CD8-positive, alpha-beta memory T cell (primary cell): ENCODE results near the gene LDLRAD4. TPM values are rescaled to one million over a fixed set of nuclear protein-coding genes. Genes with fewer than 3 reads are reported as not detected.
"Not testable (repeated sequence)": the region's sequence is repeated elsewhere in the genome, so short reads cannot be mapped to it uniquely, and the experiment has no call there.

Source experiments
- CTCF ChIA-PET: fragments of 350-600 bp; sonication (Branson Sonifier 250); formaldehyde crosslinking; loops from one replicate; lab custom pipeline; 2021; ENCODE audit warnings: antibody characterized with exemption; lab: Charles Lee
- POLR2A ChIA-PET: fragments of 350-600 bp; sonication (Branson Sonifier 250); formaldehyde crosslinking; loops from one replicate; lab custom pipeline; 2021; ENCODE audit warnings: antibody characterized with exemption; lab: Charles Lee
- DNase-seq, 5 donors: peaks; one replicate each; pipeline versions ENCODE4 v3.0.0 to v3.0.0-alpha.2; 2020 to 2022; ENCODE audit warnings: mixed read lengths in 1 of 5
- H3K27ac ChIP-seq: one replicate; pipeline ENCODE4 v1.7.0; 2013; ENCODE audit warnings: low read depth, mild to moderate bottlenecking, low read length, moderate library complexity
- H3K27me3 ChIP-seq: 2 replicates; pipeline ENCODE4 v1.7.0; 2013; ENCODE audit warnings: low read length, mild to moderate bottlenecking; ENCODE audit not compliant: insufficient read depth, poor library complexity, severe bottlenecking
- H3K36me3 ChIP-seq: 2 replicates; pipeline ENCODE4 v1.7.0; 2013; ENCODE audit warnings: mild to moderate bottlenecking, low read length, moderate library complexity; ENCODE audit not compliant: insufficient read depth
- H3K4me1 ChIP-seq: 2 replicates; pipeline ENCODE4 v1.7.0; 2013; ENCODE audit warnings: mild to moderate bottlenecking, low read length, moderate library complexity; ENCODE audit not compliant: insufficient read depth
- H3K4me3 ChIP-seq: 2 replicates; pipeline ENCODE4 v1.7.0; 2013; ENCODE audit warnings: mild to moderate bottlenecking, low read length
- H3K9me3 ChIP-seq: 2 replicates; pipeline ENCODE4 v1.7.0; 2013; ENCODE audit warnings: mild to moderate bottlenecking, low read length
- H3K27ac Mint-ChIP-seq, 8 donors: one replicate each; pipeline ENCODE4 v1.8.0; 2020 to 2021; ENCODE audit warnings: mixed read lengths in 8 of 8, mild to moderate bottlenecking in 6 of 8, inconsistent platforms in 3 of 8, moderate library complexity in 3 of 8
- H3K27me3 Mint-ChIP-seq, 2 donors: one replicate each; pipeline ENCODE4 v1.8.0; 2020 to 2021; ENCODE audit warnings: mixed read lengths in 2 of 2, mild to moderate bottlenecking in 1 of 2, moderate library complexity in 1 of 2
- H3K36me3 Mint-ChIP-seq, 3 donors: one replicate each; pipeline ENCODE4 v1.8.0; 2020 to 2021; ENCODE audit warnings: mixed read lengths in 3 of 3, inconsistent platforms in 1 of 3, mild to moderate bottlenecking in 1 of 3
- H3K4me1 Mint-ChIP-seq, 3 donors: one replicate each; pipeline ENCODE4 v1.8.0; 2020 to 2021; ENCODE audit warnings: mixed read lengths in 3 of 3, inconsistent platforms in 1 of 3, mild to moderate bottlenecking in 1 of 3
- H3K4me3 Mint-ChIP-seq, 7 donors: one replicate each; pipeline ENCODE4 v1.8.0; 2020 to 2021; ENCODE audit warnings: mixed read lengths in 7 of 7, mild to moderate bottlenecking in 6 of 7, moderate library complexity in 4 of 7, inconsistent platforms in 2 of 7
- H3K9me3 Mint-ChIP-seq, 5 donors: one replicate each; pipeline ENCODE4 v1.8.0; 2020 to 2022; ENCODE audit warnings: mixed read lengths in 5 of 5, mild to moderate bottlenecking in 3 of 5, moderate library complexity in 2 of 5, inconsistent platforms in 1 of 5
- polyA plus RNA-seq: library from polyadenylated mRNA; unstranded; fragments of 300-500 nt; fragmentation: Illumina TruSeq; gene quantifications from one replicate; pipeline ENCODE4 v1.2.3, GENCODE V29; 2021
- total RNA-seq, 2 experiments: library from RNA; stranded (reverse); gene quantifications; one replicate each; pipeline ENCODE4 v1.2.3, GENCODE V29; 2021

Gene LDLRAD4
- total and polyA plus RNA-seq, 3 experiments from 2014 or later, result 8.1 to 30.4 (median 27.3) TPM

DNA sequence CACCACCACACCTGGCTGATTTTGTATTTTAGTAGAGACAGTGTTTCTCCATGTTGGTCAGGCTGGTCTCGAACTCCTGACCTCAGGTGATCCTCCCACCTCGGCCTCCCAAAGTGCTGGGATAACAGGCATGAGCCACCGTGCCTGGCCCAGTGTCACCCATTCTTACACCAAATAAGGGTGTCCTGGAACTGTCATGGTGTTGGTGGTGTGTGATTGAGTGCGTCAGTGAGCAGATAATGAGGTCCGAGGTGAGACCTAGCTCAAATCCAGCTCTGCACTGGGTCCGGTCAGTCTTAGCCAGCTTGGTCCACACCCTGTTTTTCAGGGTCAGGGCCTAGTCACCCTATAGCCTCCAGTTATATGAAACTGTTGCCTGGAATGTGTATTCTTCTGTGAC, 270.7 kb downstream of the LDLRAD4 start:
- H3K9me3 ChIP-seq, POLR2A ChIA-PET, H3K27ac ChIP-seq, H3K27me3 Mint-ChIP-seq, H3K4me1 ChIP-seq, CTCF ChIA-PET, DNase-seq, H3K9me3 Mint-ChIP-seq, H3K27me3 ChIP-seq, H3K4me3 Mint-ChIP-seq, H3K4me3 ChIP-seq, H3K36me3 ChIP-seq: not testable (repeated sequence)
- Mint-ChIP-seq H3K27ac (peak overlapping the region in 2 of 8 donors; percentile 33 to 61), H3K36me3 (peaks cover 4 to 45% (median 7%) of the 10 kb centered on the region in 3 donors), H3K4me1 (peaks cover 12 to 26% (median 22%) of the 10 kb centered on the region in 3 donors)

DNA sequence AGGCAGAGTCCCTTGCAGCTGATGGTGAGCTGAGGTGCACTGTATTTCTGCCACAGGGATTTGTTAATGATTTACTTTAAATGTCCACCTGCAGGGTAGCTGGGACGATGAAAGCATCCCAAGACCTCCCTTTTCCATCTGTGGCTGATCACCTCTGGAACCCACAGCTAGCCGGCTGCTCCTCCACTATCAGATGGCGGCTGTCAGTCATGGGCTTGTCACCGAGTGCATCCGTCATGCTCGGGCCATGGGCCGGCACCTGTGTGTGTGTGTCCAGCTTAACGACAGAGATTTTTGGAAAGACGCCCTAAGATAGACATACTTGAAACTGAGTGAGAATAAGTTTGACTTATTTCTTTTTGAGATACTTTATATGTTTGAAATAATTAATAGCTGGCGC, 272.6 kb downstream of the LDLRAD4 start:
- Histone ChIP-seq H3K4me1 (no peaks in the 10 kb centered on the region), H3K27me3 (no peaks in the 10 kb centered on the region), H3K36me3 (no peaks in the 10 kb centered on the region), H3K9me3 (no peaks in the 10 kb centered on the region), H3K27ac (no peak overlapping the region), H3K4me3 (no peak overlapping the region)
- H3K36me3 Mint-ChIP-seq, result peaks cover 6 to 33% (median 8%) of the 10 kb centered on the region in 3 donors
- DNase-seq, result no peak
- CTCF ChIA-PET, result no interaction called here
- no peak overlapping the region for H3K4me3 Mint-ChIP-seq
- no peaks in the 10 kb centered on the region for H3K27me3 Mint-ChIP-seq
- POLR2A ChIA-PET, result no interaction called here
- H3K9me3 Mint-ChIP-seq, result no peaks in the 10 kb centered on the region
- H3K4me1 Mint-ChIP-seq, result peaks cover 10 to 29% (median 20%) of the 10 kb centered on the region in 3 donors
- H3K27ac Mint-ChIP-seq, result peak overlapping the region in 1 of 8 donors; percentile 54

DNA sequence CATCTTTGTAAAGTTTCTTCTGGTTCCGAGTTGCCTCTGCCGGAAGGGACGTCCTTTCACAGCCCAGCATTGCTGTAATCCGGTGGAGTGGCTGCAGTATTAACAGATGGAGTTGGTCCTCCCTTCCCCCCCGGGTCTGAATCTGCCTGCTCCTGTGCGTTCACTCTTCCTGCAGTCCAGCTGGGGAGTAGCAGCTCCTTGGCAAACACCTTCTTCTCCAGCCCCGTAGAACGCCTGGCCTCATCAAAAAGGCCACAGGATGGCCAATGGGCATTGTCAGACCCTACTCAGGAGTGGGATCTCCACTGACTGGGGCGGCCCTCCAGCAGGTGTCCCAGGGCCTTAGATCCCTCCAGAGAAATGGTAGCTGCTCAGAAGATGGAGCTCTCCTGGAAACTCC, 273.8 kb downstream of the LDLRAD4 start:
- no peak for DNase-seq
- Histone ChIP-seq H3K4me3 (no peak overlapping the region), H3K27ac (no peak overlapping the region), H3K27me3 (no peaks in the 10 kb centered on the region), H3K9me3 (no peaks in the 10 kb centered on the region), H3K36me3 (no peaks in the 10 kb centered on the region), H3K4me1 (no peaks in the 10 kb centered on the region)
- Mint-ChIP-seq H3K27me3 (no peaks in the 10 kb centered on the region), H3K9me3 (no peaks in the 10 kb centered on the region), H3K4me3 (no peak overlapping the region), H3K4me1 (peaks cover 6 to 26% (median 13%) of the 10 kb centered on the region in 3 donors), H3K27ac (no peak overlapping the region), H3K36me3 (peaks cover 4 to 30% (median 10%) of the 10 kb centered on the region in 3 donors)
- ChIA-PET CTCF (no interaction called here), POLR2A (no interaction called here)

DNA sequence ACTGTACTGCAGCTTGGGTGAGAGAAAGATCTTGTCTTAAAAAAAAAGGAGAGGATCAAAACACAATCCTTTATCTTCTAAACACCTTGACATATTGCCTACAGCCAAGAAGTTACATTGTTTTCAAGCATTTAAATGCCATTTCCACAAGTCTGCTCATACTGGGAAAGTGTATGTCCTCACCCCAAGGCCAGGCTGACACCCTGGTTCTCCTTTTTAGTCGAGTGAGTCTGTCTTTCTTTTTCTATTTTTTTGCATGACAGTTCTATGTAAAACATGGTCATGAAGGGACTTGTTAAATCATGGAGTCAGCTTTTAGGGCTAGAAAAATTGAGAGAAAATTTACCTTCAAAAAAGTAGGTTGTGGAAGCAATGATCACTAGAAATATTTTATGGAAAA, 274.5 kb downstream of the LDLRAD4 start:
- H3K4me1 ChIP-seq, result no peaks in the 10 kb centered on the region
- ChIA-PET POLR2A (no interaction called here), CTCF (interaction anchor here (1.7 kb wide), 1 partner anchor 9 kb away, joined by 4 read pairs; no protein-coding TSS in a partner anchor)
- H3K4me3 Mint-ChIP-seq, result no peak overlapping the region
- no peaks in the 10 kb centered on the region for H3K9me3 ChIP-seq
- peaks cover 2 to 19% (median 8%) of the 10 kb centered on the region in 3 donors for H3K4me1 Mint-ChIP-seq
- H3K27me3 ChIP-seq, result no peaks in the 10 kb centered on the region
- no peak overlapping the region for H3K4me3 ChIP-seq
- H3K27ac Mint-ChIP-seq, result no peak overlapping the region
- no peak overlapping the region for H3K27ac ChIP-seq
- no peak for DNase-seq
- no peaks in the 10 kb centered on the region for H3K36me3 ChIP-seq
- no peaks in the 10 kb centered on the region for H3K27me3 Mint-ChIP-seq
- H3K9me3 Mint-ChIP-seq, result no peaks in the 10 kb centered on the region
- peaks cover 4 to 28% (median 10%) of the 10 kb centered on the region in 3 donors for H3K36me3 Mint-ChIP-seq

DNA sequence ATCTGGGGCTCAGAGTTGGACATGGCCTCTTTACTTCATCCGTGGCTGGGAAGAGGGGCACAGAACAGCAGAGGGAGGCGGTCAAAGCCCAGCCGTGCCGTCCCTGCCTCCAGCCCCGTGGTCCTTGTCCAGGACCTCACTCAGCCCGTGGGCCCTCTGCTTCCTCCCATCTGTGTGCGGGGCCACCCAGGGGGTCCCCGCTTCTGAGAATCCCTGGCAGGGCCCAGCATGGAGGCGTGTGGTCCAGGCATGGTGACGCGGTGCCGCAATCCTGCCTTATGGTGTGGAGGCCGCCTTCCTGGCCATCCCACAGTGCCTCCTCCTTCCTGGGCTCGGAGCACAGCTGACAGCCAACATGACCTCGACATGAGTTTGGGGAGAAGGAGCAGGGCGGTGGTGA, 275.2 kb downstream of the LDLRAD4 start:
- no peak overlapping the region for H3K4me3 ChIP-seq
- H3K27me3 ChIP-seq, result no peaks in the 10 kb centered on the region
- H3K27ac ChIP-seq, result no peak overlapping the region
- Mint-ChIP-seq H3K27me3 (no peaks in the 10 kb centered on the region), H3K9me3 (peaks cover 0 to under 1% (median 0%) of the 10 kb centered on the region in 5 donors), H3K27ac (no peak overlapping the region), H3K4me1 (peaks cover 2 to 15% (median 8%) of the 10 kb centered on the region in 3 donors), H3K4me3 (no peak overlapping the region), H3K36me3 (peaks cover 4 to 27% (median 8%) of the 10 kb centered on the region in 3 donors)
- ChIA-PET POLR2A (no interaction called here), CTCF (interaction anchor here (1.7 kb wide), 1 partner anchor 10 kb away, joined by 4 read pairs; no protein-coding TSS in a partner anchor)
- no peaks in the 10 kb centered on the region for H3K9me3 ChIP-seq
- H3K36me3 ChIP-seq, result no peaks in the 10 kb centered on the region
- no peaks in the 10 kb centered on the region for H3K4me1 ChIP-seq
- no peak for DNase-seq

DNA sequence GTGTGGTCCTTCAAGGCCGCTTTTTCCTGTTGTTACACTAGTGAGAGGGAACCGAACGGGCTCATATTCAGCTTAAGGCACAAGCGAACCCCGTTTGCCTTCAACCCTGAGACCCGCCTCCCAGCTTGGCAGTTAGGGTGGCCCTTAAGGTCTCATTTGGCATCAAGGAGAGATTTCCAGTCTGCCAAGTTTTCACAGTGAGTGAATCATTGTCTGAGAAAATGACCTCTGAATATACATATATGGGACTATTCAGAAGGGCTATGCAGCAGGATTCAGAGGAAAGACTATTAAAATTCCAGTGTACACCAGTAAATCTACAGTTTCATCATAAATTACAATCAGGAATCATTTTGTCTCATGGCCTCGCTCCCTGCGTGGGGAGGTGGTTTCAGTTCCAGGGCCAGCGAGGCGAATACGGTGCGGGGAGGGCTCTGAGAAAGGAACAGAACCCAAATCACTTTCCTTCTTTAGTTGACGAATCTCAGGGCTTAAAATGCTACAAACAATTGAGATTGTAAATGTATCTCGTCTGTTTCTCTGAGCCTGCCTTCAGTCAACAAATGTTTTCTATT, 276.4 kb downstream of the LDLRAD4 start:
- Histone ChIP-seq H3K9me3 (no peaks in the 10 kb centered on the region), H3K27me3 (no peaks in the 10 kb centered on the region), H3K36me3 (no peaks in the 10 kb centered on the region), H3K4me1 (no peaks in the 10 kb centered on the region), H3K27ac (no peak overlapping the region), H3K4me3 (no peak overlapping the region)
- Mint-ChIP-seq H3K27ac (peak overlapping the region in 1 of 8 donors; percentile 17), H3K36me3 (peaks cover 14 to 29% (median 19%) of the 10 kb centered on the region in 3 donors), H3K27me3 (no peaks in the 10 kb centered on the region), H3K4me3 (no peak overlapping the region), H3K4me1 (peaks cover 3 to 13% (median 8%) of the 10 kb centered on the region in 3 donors), H3K9me3 (peaks cover 0 to 9% (median 2%) of the 10 kb centered on the region in 5 donors)
- no peak for DNase-seq
- ChIA-PET CTCF (interaction anchor here (1.7 kb wide), 1 partner anchor 11 kb away, joined by 4 read pairs; no protein-coding TSS in a partner anchor), POLR2A (no interaction called here)

DNA sequence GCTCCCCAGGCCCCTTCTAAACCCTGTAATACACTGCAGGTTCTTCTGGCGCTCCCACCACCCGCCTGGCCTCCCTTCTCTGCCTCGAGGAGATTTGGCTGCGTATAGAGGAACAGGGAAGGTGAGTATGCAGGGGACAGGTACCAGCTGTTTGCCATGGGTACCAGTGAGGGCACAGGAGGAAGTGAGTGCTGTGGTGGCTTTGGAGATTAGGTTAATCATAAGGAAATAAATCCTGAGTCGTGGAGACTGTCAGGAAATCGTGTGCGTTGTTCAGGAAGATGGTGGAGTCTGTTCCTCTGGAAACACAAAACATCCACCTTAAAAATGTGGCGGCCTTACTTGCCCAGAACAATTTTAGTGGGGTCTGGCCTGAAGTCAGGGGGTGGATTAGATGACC, 277.4 kb downstream of the LDLRAD4 start:
- Histone ChIP-seq H3K36me3 (no peaks in the 10 kb centered on the region), H3K9me3 (no peaks in the 10 kb centered on the region), H3K27me3 (no peaks in the 10 kb centered on the region), H3K4me1 (no peaks in the 10 kb centered on the region), H3K4me3 (no peak overlapping the region), H3K27ac (no peak overlapping the region)
- peaks cover 14 to 27% (median 20%) of the 10 kb centered on the region in 3 donors for H3K36me3 Mint-ChIP-seq
- H3K9me3 Mint-ChIP-seq, result peaks cover 0 to 9% (median 2%) of the 10 kb centered on the region in 5 donors
- no peaks in the 10 kb centered on the region for H3K27me3 Mint-ChIP-seq
- no peak for DNase-seq
- ChIA-PET CTCF (no interaction called here), POLR2A (no interaction called here)
- peak overlapping the region in 3 of 8 donors; percentile 16 to 74 (median 38) for H3K27ac Mint-ChIP-seq
- no peak overlapping the region for H3K4me3 Mint-ChIP-seq
- H3K4me1 Mint-ChIP-seq, result peaks cover 3 to 13% (median 8%) of the 10 kb centered on the region in 3 donors

DNA sequence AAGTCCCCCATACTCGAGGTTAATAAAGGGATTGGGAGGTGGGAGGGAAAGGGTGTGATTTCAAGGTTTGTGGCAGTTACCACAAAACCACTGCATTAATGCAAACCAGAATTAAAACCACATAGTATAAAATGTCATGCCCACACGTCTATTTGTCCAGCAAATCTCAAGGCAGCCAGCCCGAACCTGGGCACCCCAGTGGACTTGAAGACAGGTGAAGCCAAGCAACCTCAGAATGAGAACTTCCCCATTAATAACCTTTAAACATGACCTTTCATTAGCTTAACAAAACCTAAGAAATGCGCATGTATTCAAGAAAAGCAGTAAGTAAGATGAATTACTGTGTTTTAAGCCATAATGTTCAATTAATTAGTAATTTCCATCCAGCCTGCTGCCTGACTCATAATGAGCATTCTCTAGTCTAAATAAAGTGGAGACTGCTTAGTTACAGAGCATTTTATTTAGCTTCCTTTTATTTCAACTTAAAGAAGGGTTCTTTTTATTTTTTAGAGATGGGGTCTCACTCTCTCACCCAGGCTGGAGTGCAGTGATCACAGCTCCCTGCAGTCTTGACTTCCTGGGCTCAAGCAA, 278.2 kb downstream of the LDLRAD4 start:
- Mint-ChIP-seq H3K27ac (no peak overlapping the region), H3K36me3 (peaks cover 12 to 20% (median 20%) of the 10 kb centered on the region in 3 donors), H3K27me3 (no peaks in the 10 kb centered on the region), H3K4me1 (peaks cover 6 to 19% (median 15%) of the 10 kb centered on the region in 3 donors), H3K9me3 (peaks cover 0 to 9% (median 2%) of the 10 kb centered on the region in 5 donors), H3K4me3 (no peak overlapping the region)
- Histone ChIP-seq H3K27me3 (no peaks in the 10 kb centered on the region), H3K36me3 (no peaks in the 10 kb centered on the region), H3K4me3 (no peak overlapping the region), H3K27ac (no peak overlapping the region), H3K9me3 (no peaks in the 10 kb centered on the region), H3K4me1 (peaks cover under 1% of the 10 kb centered on the region)
- ChIA-PET CTCF (no interaction called here), POLR2A (no interaction called here)
- DNase-seq, result no peak
